PC-9 (cell line): ENCODE results near the gene KCNN3.

Experiments used
- EZH2 ChIP-seq: fragments of 200-600 bp; sonication (generic); IDR thresholded peaks from 2 replicates; pipeline ENCODE4 v1.8.0; 2017; ENCODE audit warnings: antibody characterized with exemption, low read depth
- TF ChIP-seq, protein P1 (sequence below): fragments of 200-600 bp; sonication (generic); conservative IDR thresholded peaks from 2 replicates; pipeline ENCODE4 v1.6.1; 2017; ENCODE audit warnings: mixed run types, antibody characterized with exemption, mild to moderate bottlenecking, moderate library complexity

DNA sequence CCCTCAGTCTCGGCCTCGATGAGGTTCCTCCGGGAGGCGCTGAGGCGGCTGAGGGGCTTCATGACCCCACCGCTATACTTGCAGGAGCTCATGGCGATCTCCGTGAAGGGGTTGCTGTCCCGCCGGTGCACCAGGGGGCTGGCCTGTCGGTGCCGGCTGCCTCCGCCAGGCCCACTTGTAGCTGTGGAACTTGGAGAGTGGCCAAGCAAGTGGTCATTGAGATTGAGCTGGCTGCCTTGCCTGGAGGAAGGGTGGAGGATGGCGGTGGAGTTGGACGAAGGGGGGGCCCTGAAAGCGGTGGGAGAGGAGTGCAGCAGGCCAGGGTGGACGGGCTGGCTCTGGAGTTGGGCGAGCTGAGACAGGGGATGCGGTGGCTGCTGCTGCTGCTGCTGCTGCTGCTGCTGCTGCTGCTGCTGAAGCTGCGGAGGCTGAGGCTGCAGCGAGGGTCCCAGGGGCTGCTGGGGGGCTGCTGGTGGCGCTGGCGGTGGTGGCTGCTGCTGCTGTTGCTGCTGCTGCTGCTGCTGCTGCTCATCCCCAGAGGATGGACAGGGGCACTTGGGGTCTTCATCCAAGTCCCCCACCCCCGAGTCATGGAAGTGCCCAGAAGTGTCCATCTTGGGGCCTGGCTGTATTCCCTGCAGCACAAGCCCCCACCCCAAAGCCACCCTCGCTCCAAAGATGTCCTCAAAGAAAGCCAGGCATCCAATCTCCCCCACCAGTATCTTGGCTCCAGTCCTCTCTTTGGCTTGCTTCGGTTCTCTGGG, 548 bp downstream of the KCNN3 start:
- no peak for TF ChIP-seq EZH2
- TF ChIP-seq, protein P1, sequence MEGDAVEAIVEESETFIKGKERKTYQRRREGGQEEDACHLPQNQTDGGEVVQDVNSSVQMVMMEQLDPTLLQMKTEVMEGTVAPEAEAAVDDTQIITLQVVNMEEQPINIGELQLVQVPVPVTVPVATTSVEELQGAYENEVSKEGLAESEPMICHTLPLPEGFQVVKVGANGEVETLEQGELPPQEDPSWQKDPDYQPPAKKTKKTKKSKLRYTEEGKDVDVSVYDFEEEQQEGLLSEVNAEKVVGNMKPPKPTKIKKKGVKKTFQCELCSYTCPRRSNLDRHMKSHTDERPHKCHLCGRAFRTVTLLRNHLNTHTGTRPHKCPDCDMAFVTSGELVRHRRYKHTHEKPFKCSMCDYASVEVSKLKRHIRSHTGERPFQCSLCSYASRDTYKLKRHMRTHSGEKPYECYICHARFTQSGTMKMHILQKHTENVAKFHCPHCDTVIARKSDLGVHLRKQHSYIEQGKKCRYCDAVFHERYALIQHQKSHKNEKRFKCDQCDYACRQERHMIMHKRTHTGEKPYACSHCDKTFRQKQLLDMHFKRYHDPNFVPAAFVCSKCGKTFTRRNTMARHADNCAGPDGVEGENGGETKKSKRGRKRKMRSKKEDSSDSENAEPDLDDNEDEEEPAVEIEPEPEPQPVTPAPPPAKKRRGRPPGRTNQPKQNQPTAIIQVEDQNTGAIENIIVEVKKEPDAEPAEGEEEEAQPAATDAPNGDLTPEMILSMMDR, result no peak
